HCT116 (cell line): Measurements from ENCODE around the gene ETAA1. TPM values are rescaled to one million over a fixed set of nuclear protein-coding genes. Genes with fewer than 3 reads are reported as not detected.

ENCODE experiments used
- ATAC-seq: fragments of 200-7000 bp; cut with Tn5 transposase; 2 replicates; pipeline ENCODE4 v1.9.1; 2020; ENCODE audit warnings: mild to moderate bottlenecking, moderate library complexity
- BruUV-seq: library from RNA; stranded (reverse); fragments of 400-500 nt; replicated peaks from 2 replicates; lab custom pipeline; 2021; lab: Mats Ljungman, UMichigan
- CTCF ChIA-PET: fragments of 300-600 bp; sonication (Branson Sonifier 250); formaldehyde crosslinking; loops from one replicate; lab custom pipeline; 2021; ENCODE audit warnings: antibody characterized with exemption; lab: Charles Lee
- POLR2A ChIA-PET: fragments of 300-600, 350-600 bp; sonication (Branson Sonifier 250); formaldehyde crosslinking; loops from one replicate; lab custom pipeline; 2021; ENCODE audit warnings: antibody characterized with exemption; lab: Charles Lee
- RAD21 ChIA-PET, 2 experiments: fragments of 300-600 bp; sonication (Branson Sonifier 250); formaldehyde crosslinking; loops; one replicate each; lab custom pipeline; 2023; ENCODE audit warnings: low total read pairs in 2 of 2; ENCODE audit not compliant: uncharacterized antibody in 2 of 2, unreplicated experiment in 2 of 2, low non-redundant PET in 1 of 2; lab: Charles Lee
- DNase-seq: peaks from one replicate; pipeline ENCODE4 v3.0.0-alpha.2; 2010; ENCODE audit warnings: low read depth, low spot score
- H2AFZ ChIP-seq: fragments of 200-600 bp; shearing (Covaris generic), sonication (generic); 2 replicates; pipeline ENCODE4 v1.6.1; 2017; ENCODE audit warnings: low read depth, mixed run types, mixed read lengths, antibody characterized with exemption, low read length; ENCODE audit not compliant: poor library complexity, severe bottlenecking
- H3K27ac ChIP-seq: 2 replicates; pipeline ENCODE4 v1.5.1; 2012; ENCODE audit warnings: low read depth, low read length
- H3K27me3 ChIP-seq: fragments of 200-600 bp; sonication (generic); 2 replicates; pipeline ENCODE4 v1.6.1; 2016; ENCODE audit warnings: mixed run types, low read length, mixed read lengths; ENCODE audit not compliant: insufficient read depth
- H3K36me3 ChIP-seq, 2 experiments: fragments of 200-500 bp in 1 of 2; fragments of 200-600 bp in 1 of 2; sonication (Bioruptor generic) in 1 of 2; sonication (generic) in 1 of 2; 2 replicates each; pipeline versions ENCODE4 v1.5.1 to v1.6.1; 2014 to 2016; ENCODE audit warnings: low read length in 2 of 2, inconsistent platforms in 1 of 2, mixed read lengths in 1 of 2, mixed run types in 1 of 2; ENCODE audit not compliant: insufficient read depth in 2 of 2, control insufficient read depth in 1 of 2
- H3K4me1 ChIP-seq, 2 experiments: fragments of 200-600 bp in 1 of 2; sonication (generic) in 1 of 2; 2 replicates each; pipeline versions ENCODE4 v1.5.1 to v1.6.1; 2012 to 2017; ENCODE audit warnings: low read length in 2 of 2, inconsistent platforms in 1 of 2, mild to moderate bottlenecking in 1 of 2, mixed read lengths in 1 of 2, mixed run types in 1 of 2, moderate library complexity in 1 of 2; ENCODE audit not compliant: insufficient read depth in 2 of 2, control insufficient read depth in 1 of 2
- H3K4me2 ChIP-seq: fragments of 200-600 bp; sonication (generic); 2 replicates; pipeline ENCODE4 v1.6.1; 2017; ENCODE audit warnings: mixed run types, low read length, mixed read lengths
- H3K4me3 ChIP-seq, 2 experiments: fragments of 200-600 bp in 1 of 2; sonication (generic) in 1 of 2; replicated peaks in 1 of 2; 2 replicates each; pipeline ENCODE4 v1.5.1; 2011 to 2016; ENCODE audit warnings: low read length in 2 of 2, control low read depth in 1 of 2, low read depth in 1 of 2, mild to moderate bottlenecking in 1 of 2, mixed read lengths in 1 of 2, mixed run types in 1 of 2
- H3K79me2 ChIP-seq: fragments of 200-600 bp; sonication (generic); 2 replicates; pipeline ENCODE4 v1.6.1; 2017; ENCODE audit warnings: mild to moderate bottlenecking, mixed run types, low read length, moderate library complexity, mixed read lengths; ENCODE audit not compliant: insufficient read depth
- H3K9ac ChIP-seq: fragments of 200-600 bp; sonication (generic); 2 replicates; pipeline ENCODE4 v1.6.1; 2016; ENCODE audit warnings: low read length, mixed read lengths
- H3K9me2 ChIP-seq: fragments of 200-600 bp; sonication (generic), shearing (Covaris generic); 2 replicates; pipeline ENCODE4 v1.6.1; 2017; ENCODE audit warnings: mixed run types, mild to moderate bottlenecking, moderate library complexity; ENCODE audit not compliant: insufficient read depth
- H3K9me3 ChIP-seq, 2 experiments: fragments of 200-500 bp in 1 of 2; fragments of 200-600 bp in 1 of 2; sonication (Bioruptor generic) in 1 of 2; sonication (generic) in 1 of 2; 2 replicates each; pipeline ENCODE4 v1.6.1; 2014 to 2017; ENCODE audit warnings: low read length in 2 of 2, mixed read lengths in 2 of 2, inconsistent platforms in 1 of 2, low read depth in 1 of 2, mild to moderate bottlenecking in 1 of 2, mixed run types in 1 of 2, moderate library complexity in 1 of 2; ENCODE audit not compliant: control insufficient read depth in 1 of 2, insufficient read depth in 1 of 2
- H4K20me1 ChIP-seq: fragments of 200-600 bp; sonication (generic), shearing (Covaris generic); 2 replicates; pipeline ENCODE4 v1.6.1; 2017; ENCODE audit warnings: mixed run types, mild to moderate bottlenecking, moderate library complexity; ENCODE audit not compliant: insufficient read depth
- CBX3 ChIP-seq: IDR thresholded peaks from 2 replicates; pipeline ENCODE4 v1.6.1; 2012; ENCODE audit warnings: low read depth
- CEBPB ChIP-seq: IDR thresholded peaks from 2 replicates; pipeline ENCODE4 v1.6.1; 2012; ENCODE audit warnings: low read depth
- CTCF ChIP-seq, 3 experiments: fragments of 200-600 bp in 1 of 3; sonication (generic) in 1 of 3; IDR thresholded peaks in 2 of 3; conservative IDR thresholded peaks in 1 of 3; 2 replicates each; pipeline ENCODE4 v1.5.1; 2012 to 2017; ENCODE audit warnings: low read depth in 2 of 3, low read length in 2 of 3, antibody characterized with exemption in 1 of 3, borderline replicate concordance in 1 of 3, control low read depth in 1 of 3, mild to moderate bottlenecking in 1 of 3, mixed read lengths in 1 of 3, mixed run types in 1 of 3, moderate library complexity in 1 of 3; ENCODE audit not compliant: insufficient read depth in 1 of 3
- EGR1 ChIP-seq: IDR thresholded peaks from 2 replicates; pipeline ENCODE4 v1.6.1; 2012; ENCODE audit warnings: low read depth
- EZH2 ChIP-seq: fragments of 200-600 bp; sonication (generic); IDR thresholded peaks from 2 replicates; pipeline ENCODE4 v1.6.1; 2017; ENCODE audit warnings: antibody characterized with exemption, mixed run types
- EZH2phosphoT487 ChIP-seq: fragments of 200-600 bp; IDR thresholded peaks from 2 replicates; pipeline ENCODE4 v1.6.1; 2018; ENCODE audit warnings: antibody characterized with exemption, borderline replicate concordance
- POLR2A ChIP-seq: IDR thresholded peaks from 2 replicates; pipeline ENCODE4 v1.7.0; 2011; ENCODE audit warnings: borderline replicate concordance; ENCODE audit not compliant: insufficient read depth, insufficient read length; ENCODE audit errors: extremely low read depth
- RAD21 ChIP-seq: IDR thresholded peaks from 2 replicates; pipeline ENCODE4 v1.6.1; 2012; ENCODE audit warnings: low read depth, mild to moderate bottlenecking
- SIN3A ChIP-seq: IDR thresholded peaks from 2 replicates; pipeline ENCODE4 v1.6.1; 2012; ENCODE audit warnings: low read depth
- SP1 ChIP-seq: IDR thresholded peaks from 2 replicates; pipeline ENCODE4 v1.6.1; 2012; ENCODE audit warnings: low read depth
- SRF ChIP-seq: IDR thresholded peaks from 2 replicates; pipeline ENCODE4 v1.6.1; 2012; ENCODE audit warnings: low read depth
- TCF7L2 ChIP-seq: IDR thresholded peaks from 2 replicates; pipeline ENCODE4 v1.7.0; 2011; ENCODE audit warnings: borderline replicate concordance, inconsistent platforms; ENCODE audit not compliant: insufficient read depth, insufficient read length; ENCODE audit errors: extremely low read depth
- YY1 ChIP-seq: IDR thresholded peaks from 2 replicates; pipeline ENCODE4 v1.6.1; 2011; ENCODE audit warnings: low read length, low read depth, moderate library complexity, mild to moderate bottlenecking; ENCODE audit not compliant: insufficient replicate concordance; ENCODE audit errors: extremely low read depth
- ZFX ChIP-seq: fragments of 450-650 bp; IDR thresholded peaks from 2 replicates; pipeline ENCODE4 v1.6.1; 2017
- intact Hi-C: fragments of 100-400 bp; cut with micrococcal nuclease; formaldehyde crosslinking; loops from 2 replicates; pipeline ENCODE4 v1.10.0; 2022
- total RNA-seq: library from RNA; stranded (reverse); gene quantifications from one replicate; pipeline ENCODE4 v1.2.1, GENCODE V29; 2021; ENCODE audit not compliant: unreplicated experiment
- TF ChIP-seq, protein P1 (sequence below): IDR thresholded peaks from 2 replicates; pipeline ENCODE4 v1.6.1; 2012; ENCODE audit warnings: low read depth
- TF ChIP-seq, protein P2 (sequence below): IDR thresholded peaks from 2 replicates; pipeline ENCODE4 v1.6.1; 2012

Gene ETAA1
- total RNA-seq, 1 experiment from 2014 or later = 9.6 TPM

GRCh38 chr2:67414867-67415266, 17.7 kb downstream of the ETAA1 start:
- ATAC-seq (no peak), DNase-seq (no peak)
- BruUV-seq = no TSS peak
- Histone ChIP-seq H3K9me2 (no peaks in the 10 kb centered on the region), H3K36me3 (peaks cover 0 to 3% of the 10 kb centered on the region in 2 experiments; a peak in 1 of 4 replicates), H3K79me2 (no peaks in the 10 kb centered on the region), H3K4me2 (no peak overlapping the region), H3K4me3 (no peak overlapping the region), H3K9me3 (no peaks in the 10 kb centered on the region), H4K20me1 (no peaks in the 10 kb centered on the region), H3K4me1 (no peaks in the 10 kb centered on the region), H3K9ac (no peak overlapping the region), H3K27ac (no peak overlapping the region), H2AFZ (no peak overlapping the region), H3K27me3 (no peaks in the 10 kb centered on the region)
- ChIA-PET RAD21 (no interaction called here), CTCF (no interaction called here), POLR2A (no interaction called here)
- no peak for TF ChIP-seq ZFX
- TF ChIP-seq CBX3 = no peak
- TF ChIP-seq RAD21 = no peak
- no peak for TF ChIP-seq CEBPB
- TF ChIP-seq SP1 = no peak
- TF ChIP-seq SIN3A = no peak
- TF ChIP-seq, protein P1, sequence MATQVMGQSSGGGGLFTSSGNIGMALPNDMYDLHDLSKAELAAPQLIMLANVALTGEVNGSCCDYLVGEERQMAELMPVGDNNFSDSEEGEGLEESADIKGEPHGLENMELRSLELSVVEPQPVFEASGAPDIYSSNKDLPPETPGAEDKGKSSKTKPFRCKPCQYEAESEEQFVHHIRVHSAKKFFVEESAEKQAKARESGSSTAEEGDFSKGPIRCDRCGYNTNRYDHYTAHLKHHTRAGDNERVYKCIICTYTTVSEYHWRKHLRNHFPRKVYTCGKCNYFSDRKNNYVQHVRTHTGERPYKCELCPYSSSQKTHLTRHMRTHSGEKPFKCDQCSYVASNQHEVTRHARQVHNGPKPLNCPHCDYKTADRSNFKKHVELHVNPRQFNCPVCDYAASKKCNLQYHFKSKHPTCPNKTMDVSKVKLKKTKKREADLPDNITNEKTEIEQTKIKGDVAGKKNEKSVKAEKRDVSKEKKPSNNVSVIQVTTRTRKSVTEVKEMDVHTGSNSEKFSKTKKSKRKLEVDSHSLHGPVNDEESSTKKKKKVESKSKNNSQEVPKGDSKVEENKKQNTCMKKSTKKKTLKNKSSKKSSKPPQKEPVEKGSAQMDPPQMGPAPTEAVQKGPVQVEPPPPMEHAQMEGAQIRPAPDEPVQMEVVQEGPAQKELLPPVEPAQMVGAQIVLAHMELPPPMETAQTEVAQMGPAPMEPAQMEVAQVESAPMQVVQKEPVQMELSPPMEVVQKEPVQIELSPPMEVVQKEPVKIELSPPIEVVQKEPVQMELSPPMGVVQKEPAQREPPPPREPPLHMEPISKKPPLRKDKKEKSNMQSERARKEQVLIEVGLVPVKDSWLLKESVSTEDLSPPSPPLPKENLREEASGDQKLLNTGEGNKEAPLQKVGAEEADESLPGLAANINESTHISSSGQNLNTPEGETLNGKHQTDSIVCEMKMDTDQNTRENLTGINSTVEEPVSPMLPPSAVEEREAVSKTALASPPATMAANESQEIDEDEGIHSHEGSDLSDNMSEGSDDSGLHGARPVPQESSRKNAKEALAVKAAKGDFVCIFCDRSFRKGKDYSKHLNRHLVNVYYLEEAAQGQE = no peak
- TF ChIP-seq TCF7L2 = no peak
- no peak for TF ChIP-seq EZH2phosphoT487
- no peak for TF ChIP-seq YY1
- TF ChIP-seq EZH2 = no peak
- TF ChIP-seq POLR2A = no peak
- TF ChIP-seq CTCF (IDR thresholded peaks at IDR 0.05 in 2 of 3, conservative IDR thresholded peaks at IDR 0.05 in 1 of 3; ENCODE audit: borderline replicate concordance in 1 of 3, insufficient read depth in 1 of 3, low read depth in 2 of 3, low read length in 2 of 3) = no peak
- TF ChIP-seq, protein P2, sequence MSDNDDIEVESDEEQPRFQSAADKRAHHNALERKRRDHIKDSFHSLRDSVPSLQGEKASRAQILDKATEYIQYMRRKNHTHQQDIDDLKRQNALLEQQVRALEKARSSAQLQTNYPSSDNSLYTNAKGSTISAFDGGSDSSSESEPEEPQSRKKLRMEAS = no peak
- no peak for TF ChIP-seq EGR1
- no peak for TF ChIP-seq SRF
- intact Hi-C loops = no loop called here
